B cell (primary cell): Measurements from ENCODE around the gene CTDSP2. TPM values are rescaled to one million over a fixed set of nuclear protein-coding genes. Genes with fewer than 3 reads are reported as not detected.

Experiments used
- ATAC-seq: fragments of 200-7000 bp; cut with Tn5 transposase; one replicate; pipeline ENCODE4 v1.10.0; 2021; ENCODE audit warnings: low read depth, mild to moderate bottlenecking, moderate number of reproducible peaks, moderate library complexity
- CTCF ChIA-PET: fragments of 350-600 bp; sonication (Branson Sonifier 250); formaldehyde crosslinking; loops from one replicate; lab custom pipeline; 2021; ENCODE audit warnings: antibody characterized with exemption, inconsistent platforms; lab: Charles Lee
- POLR2A ChIA-PET: fragments of 350-600 bp; sonication (Branson Sonifier 250); formaldehyde crosslinking; loops from one replicate; lab custom pipeline; 2021; ENCODE audit warnings: antibody characterized with exemption; lab: Charles Lee
- DNase-seq: peaks from one replicate; pipeline ENCODE4 v3.0.0; 2013
- H2AFZ ChIP-seq: 2 replicates; pipeline ENCODE4 v1.6.1; 2012; ENCODE audit warnings: mild to moderate bottlenecking, low read depth, low read length; ENCODE audit not compliant: insufficient read depth, poor library complexity, severe bottlenecking
- H3K27ac ChIP-seq, 2 donors: 1 replicate in 1 of 2; 2 replicates in 1 of 2; pipeline ENCODE4 v1.5.1; 2012 to 2013; ENCODE audit warnings: low read length in 2 of 2, mild to moderate bottlenecking in 2 of 2, moderate library complexity in 1 of 2
- H3K27me3 ChIP-seq, 4 experiments: fragments of 200-600 bp in 1 of 4; sonication (generic) in 1 of 4; replicated peaks in 1 of 4; 1 replicate in 2 of 4; 2 replicates in 2 of 4; pipeline versions ENCODE4 v1.6.1 to v1.7.0; 2013 to 2016; ENCODE audit warnings: low read length in 3 of 4, mild to moderate bottlenecking in 2 of 4, mixed read lengths in 1 of 4, moderate library complexity in 1 of 4; ENCODE audit not compliant: insufficient read depth in 4 of 4, control insufficient read depth in 3 of 4; ENCODE audit errors: control extremely low read depth in 1 of 4
- H3K36me3 ChIP-seq, 2 experiments: replicated peaks in 1 of 2; 1 replicate in 1 of 2; 2 replicates in 1 of 2; pipeline versions ENCODE4 v1.6.1 to v1.7.1; 2013; ENCODE audit warnings: low read length in 1 of 2; ENCODE audit not compliant: insufficient read depth in 2 of 2, control insufficient read depth in 1 of 2; ENCODE audit errors: control extremely low read depth in 1 of 2, extremely low read depth in 1 of 2
- H3K4me1 ChIP-seq, 2 donors: fragments of 200-600 bp in 1 of 2; sonication (generic) in 1 of 2; 1 replicate in 1 of 2; 2 replicates in 1 of 2; pipeline versions ENCODE4 v1.5.1 to v1.6.1; 2013 to 2017; ENCODE audit warnings: low read length in 2 of 2; ENCODE audit not compliant: control insufficient read depth in 2 of 2, insufficient read depth in 2 of 2
- H3K4me2 ChIP-seq: replicated peaks from 2 replicates; pipeline ENCODE3; 2012; ENCODE audit warnings: mild to moderate bottlenecking, low read depth, low read length; ENCODE audit not compliant: poor library complexity, severe bottlenecking
- H3K4me3 ChIP-seq, 5 experiments: fragments of 200-600 bp in 1 of 5; sonication (generic) in 1 of 5; 1 replicate in 3 of 5; 2 replicates in 2 of 5; pipeline versions ENCODE4 v1.5.1 to v1.7.0; 2011 to 2016; ENCODE audit warnings: low read length in 4 of 5, mild to moderate bottlenecking in 4 of 5, low read depth in 2 of 5, control low read depth in 1 of 5, moderate library complexity in 1 of 5; ENCODE audit not compliant: insufficient read depth in 1 of 5; ENCODE audit errors: control extremely low read depth in 1 of 5, extremely low read depth in 1 of 5
- H3K79me2 ChIP-seq: fragments of 200-600 bp; sonication (generic); one replicate; pipeline ENCODE4 v1.6.0; 2016; ENCODE audit warnings: low read length; ENCODE audit not compliant: control insufficient read depth, insufficient read depth
- H3K9ac ChIP-seq: fragments of 200-600 bp; sonication (generic); 2 replicates; pipeline ENCODE4 v1.6.1; 2017; ENCODE audit warnings: mild to moderate bottlenecking, low read length, moderate library complexity
- H3K9me3 ChIP-seq, 3 donors: one replicate each; pipeline versions ENCODE4 v1.6.1 to v1.7.1; 2013; ENCODE audit warnings: low read length in 2 of 3; ENCODE audit not compliant: control insufficient read depth in 2 of 3, insufficient read depth in 1 of 3; ENCODE audit errors: control extremely low read depth in 1 of 3
- H4K20me1 ChIP-seq: 2 replicates; pipeline ENCODE4 v1.6.0; 2012; ENCODE audit warnings: mild to moderate bottlenecking, low read length; ENCODE audit not compliant: insufficient read depth, control insufficient read depth, poor library complexity, severe bottlenecking
- H3K27ac Mint-ChIP-seq: one replicate; pipeline ENCODE4 v1.8.0; 2021; ENCODE audit warnings: mixed read lengths
- H3K27me3 Mint-ChIP-seq: one replicate; pipeline ENCODE4 v1.8.0; 2021; ENCODE audit warnings: mixed read lengths
- H3K4me1 Mint-ChIP-seq: one replicate; pipeline ENCODE4 v1.8.0; 2021; ENCODE audit warnings: mixed read lengths
- H3K4me3 Mint-ChIP-seq: one replicate; pipeline ENCODE4 v1.8.0; 2021; ENCODE audit warnings: mixed read lengths
- H3K9me3 Mint-ChIP-seq: one replicate; pipeline ENCODE4 v1.8.0; 2022; ENCODE audit warnings: mixed read lengths; ENCODE audit not compliant: insufficient read depth
- CTCF ChIP-seq: fragments of 200-600 bp; IDR thresholded peaks from one replicate; pipeline ENCODE4 v1.8.0; 2022; ENCODE audit warnings: antibody characterized with exemption, mild to moderate bottlenecking
- EZH2 ChIP-seq: IDR thresholded peaks from 2 replicates; pipeline ENCODE4 v1.6.1; 2012; ENCODE audit warnings: borderline replicate concordance, low read depth, mild to moderate bottlenecking, moderate library complexity, low read length; ENCODE audit not compliant: insufficient read depth, poor library complexity, severe bottlenecking
- WGBS: methylation state at CpG from one replicate; pipeline ENCODE4 v1.1.5; 2013; ENCODE audit warnings: missing lambda C conversion rate; ENCODE audit not compliant: insufficient coverage; 5-methylcytosine and 5-hydroxymethylcytosine counted together
- intact Hi-C: fragments of 100-400 bp; cut with micrococcal nuclease; formaldehyde crosslinking; loops from one replicate; pipeline ENCODE4 v1.10.0; 2022
- polyA plus RNA-seq: library from polyadenylated mRNA; depleted of rRNA; stranded (reverse); fragments of >200 nt; gene quantifications from 2 replicates; pipeline ENCODE4 v1.2.3, GENCODE V29; 2012
- small RNA-seq: library from RNA; depleted of rRNA; stranded (forward); fragments of <200 nt; gene quantifications from one replicate; pipeline ENCODE3, GENCODE V24; 2012; ENCODE audit warnings: low replicate concordance, low read depth; ENCODE audit not compliant: insufficient read length
- total RNA-seq, 2 donors: library from RNA; stranded (reverse); fragments of 120-200 nt in 1 of 2; gene quantifications; 1 replicate in 1 of 2; 2 replicates in 1 of 2; pipeline versions ENCODE4 v1.2.3 to v1.2.4, GENCODE V29; 2013 to 2022

Gene CTDSP2
- total and polyA plus RNA-seq, 2 donors (not counting 1 experiment from before 2014, with no cell fraction given) = 99.1 to 209 TPM

DNA sequence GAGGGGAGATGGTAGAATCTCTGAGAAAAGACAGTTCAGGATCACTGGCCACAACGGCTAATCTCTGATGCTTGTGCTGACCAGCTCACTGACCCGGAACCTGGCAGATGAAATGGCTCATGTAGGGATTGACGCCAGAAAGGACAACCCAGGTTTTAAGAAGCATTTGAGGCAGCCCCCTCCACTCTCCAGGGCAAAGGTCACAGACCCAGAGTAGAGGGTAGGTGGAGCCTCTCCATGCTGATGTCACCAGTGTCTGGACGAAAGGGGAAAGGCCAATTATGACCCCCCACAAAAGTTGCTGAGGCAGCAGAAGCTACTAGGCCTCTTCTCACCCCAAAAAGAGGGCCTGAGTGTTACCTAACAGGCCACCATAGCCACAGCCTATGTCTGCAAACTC lies 75.8 kb downstream of the CTDSP2 start:
- intact Hi-C loops = no loop called here
- no peaks in the 10 kb centered on the region for H3K36me3 ChIP-seq
- no peak overlapping the region for H3K4me3 ChIP-seq
- no peak overlapping the region for H2AFZ ChIP-seq
- peaks cover 8% of the 10 kb centered on the region for H3K27me3 Mint-ChIP-seq
- DNase-seq = peak; percentile 8
- H3K9me3 Mint-ChIP-seq = no peaks in the 10 kb centered on the region
- 79% methylated on average over 3 of the region's 4 CpGs for WGBS
- peaks cover 26 to 35% of the 10 kb centered on the region in 2 donors for H3K4me1 ChIP-seq
- H3K27ac ChIP-seq = no peak overlapping the region
- no peak for ATAC-seq
- no peaks in the 10 kb centered on the region for H3K79me2 ChIP-seq
- no peak overlapping the region for H3K27ac Mint-ChIP-seq
- POLR2A ChIA-PET = no interaction called here
- peak overlapping the region; percentile 94 for H3K4me2 ChIP-seq
- no peak for TF ChIP-seq CTCF
- TF ChIP-seq EZH2 = no peak
- H4K20me1 ChIP-seq = no peaks in the 10 kb centered on the region
- H3K27me3 ChIP-seq = peaks cover 0 to 21% (median 17%) of the 10 kb centered on the region in 4 experiments
- no peak overlapping the region for H3K9ac ChIP-seq
- H3K4me3 Mint-ChIP-seq = peak overlapping the region; percentile 66
- CTCF ChIA-PET = interaction anchor here (1.0 kb wide), 1 partner anchor 12 kb away, joined by 3 read pairs; the partner anchor contains the start of gene TSFM
- H3K9me3 ChIP-seq = peaks cover 0 to 7% (median 0%) of the 10 kb centered on the region in 3 donors
- H3K4me1 Mint-ChIP-seq = peaks cover 26% of the 10 kb centered on the region

Small RNAs within 50 kb of the gene (small RNA-seq; reads per million reads assigned to genes)
- gene MIR26A2 (3.2 reads per million, percentile 49 among the genes with 10 or more reads in this experiment), gene RNU6-1083P (not detected)

Other genes with a start within 250 kb of the CTDSP2 start
- 3.5 and 4.0 TPM in 2 replicates for gene DTX3, start 241.9 kb downstream of the CTDSP2 start, total RNA-seq
- gene DTX3, start 241.9 kb downstream of the CTDSP2 start, polyA plus RNA-seq = 7.3 and 9.0 TPM in 2 replicates
- 0.15 TPM in 1 of 2 replicates, not detected in the other for gene ARHGEF25, start 235.3 kb downstream of the CTDSP2 start, total RNA-seq
- 0.12 TPM in 2 replicates for gene ARHGEF25, start 235.3 kb downstream of the CTDSP2 start, polyA plus RNA-seq
- 0.22 TPM in 1 of 2 replicates, not detected in the other for gene B4GALNT1, start 213.5 kb downstream of the CTDSP2 start, total RNA-seq
- 0.04 and 0.12 TPM in 2 replicates for gene B4GALNT1, start 213.5 kb downstream of the CTDSP2 start, polyA plus RNA-seq
- 182 and 200 TPM in 2 replicates for gene OS9, start 152.6 kb downstream of the CTDSP2 start, total RNA-seq
- 234 and 294 TPM in 2 replicates for gene OS9, start 152.6 kb downstream of the CTDSP2 start, polyA plus RNA-seq
- gene AGAP2, start 108.0 kb downstream of the CTDSP2 start, total RNA-seq = 27.0 and 27.6 TPM in 2 replicates
- 17.1 and 22.2 TPM in 2 replicates for gene AGAP2, start 108.0 kb downstream of the CTDSP2 start, polyA plus RNA-seq
- gene TSPAN31, start 101.7 kb downstream of the CTDSP2 start, total RNA-seq = 29.6 and 33.5 TPM in 2 replicates
- gene TSPAN31, start 101.7 kb downstream of the CTDSP2 start, polyA plus RNA-seq = 24.0 and 26.8 TPM in 2 replicates
- 43.1 and 44.6 TPM in 2 replicates for gene CDK4, start 94.4 kb downstream of the CTDSP2 start, total RNA-seq
- gene CDK4, start 94.4 kb downstream of the CTDSP2 start, polyA plus RNA-seq = 21.5 and 34.8 TPM in 2 replicates
- gene MARCHF9, start 91.6 kb downstream of the CTDSP2 start, total RNA-seq = 81.4 and 83.1 TPM in 2 replicates
- gene MARCHF9, start 91.6 kb downstream of the CTDSP2 start, polyA plus RNA-seq = 120 and 128 TPM in 2 replicates
- 0.79 and 1.1 TPM in 2 replicates for gene CYP27B1, start 79.7 kb downstream of the CTDSP2 start, total RNA-seq
- gene CYP27B1, start 79.7 kb downstream of the CTDSP2 start, polyA plus RNA-seq = 0.66 and 2.1 TPM in 2 replicates
- 8.5 and 9.2 TPM in 2 replicates for gene METTL1, start 74.6 kb downstream of the CTDSP2 start, total RNA-seq
- gene METTL1, start 74.6 kb downstream of the CTDSP2 start, polyA plus RNA-seq = 9.1 and 9.6 TPM in 2 replicates
- gene EEF1AKMT3, start 74.1 kb downstream of the CTDSP2 start, total RNA-seq = 1.3 and 2.6 TPM in 2 replicates
- gene EEF1AKMT3, start 74.1 kb downstream of the CTDSP2 start, polyA plus RNA-seq = 0.89 and 1.0 TPM in 2 replicates
- gene TSFM, start 63.9 kb downstream of the CTDSP2 start, total RNA-seq = 20.6 and 20.9 TPM in 2 replicates
- 3.9 and 5.6 TPM in 2 replicates for gene TSFM, start 63.9 kb downstream of the CTDSP2 start, polyA plus RNA-seq
- gene AVIL, start 28.0 kb downstream of the CTDSP2 start, total RNA-seq = 5.3 and 6.9 TPM in 2 replicates
- 3.4 and 3.5 TPM in 2 replicates for gene AVIL, start 28.0 kb downstream of the CTDSP2 start, polyA plus RNA-seq
- gene ATP23, start 94.8 kb upstream of the CTDSP2 start, total RNA-seq = 6.2 and 6.5 TPM in 2 replicates
- gene ATP23, start 94.8 kb upstream of the CTDSP2 start, polyA plus RNA-seq = 6.9 and 16.3 TPM in 2 replicates